Astrocyte of the spinal cord (primary cell): ENCODE results near the gene UNC119B.
"Not testable (repeated sequence)": the region's sequence is repeated elsewhere in the genome, so short reads cannot be mapped to it uniquely, and the experiment has no call there.

Experiments
- DNase-seq: peaks from one replicate; pipeline ENCODE4 v3.0.0; 2011; ENCODE audit warnings: low read depth, low spot score
- H3K4me3 ChIP-seq: 2 replicates; pipeline ENCODE4 v1.5.1; 2011; ENCODE audit warnings: low read depth, mild to moderate bottlenecking, low read length, moderate library complexity
- CTCF ChIP-seq: IDR thresholded peaks from 2 replicates; pipeline ENCODE4 v1.5.1; 2012; ENCODE audit warnings: low read depth, mild to moderate bottlenecking, low read length, inconsistent platforms
- in situ Hi-C: cut with HindIII; loops from 2 replicates; pipeline ENCODE4 v1.10.0; 2017; ENCODE audit warnings: low sequenced_read_pairs

Gene UNC119B

GRCh38 chr12:120668868-120669840, 41.1 kb upstream of the UNC119B start:
- in situ Hi-C loops = no loop called here
- TF ChIP-seq CTCF = no peak
- no peak for DNase-seq
- no peak overlapping the region for H3K4me3 ChIP-seq

- DNase-seq, in situ Hi-C loops, H3K4me3 ChIP-seq: not testable (repeated sequence)
Measured at GRCh38 chr12:120670237-120670636, 40.0 kb upstream of the UNC119B start.

GRCh38 chr12:120670667-120671066, 39.6 kb upstream of the UNC119B start:
- in situ Hi-C loops = no loop called here
- no peak overlapping the region for H3K4me3 ChIP-seq
- no peak for DNase-seq
- no peak for TF ChIP-seq CTCF

- H3K4me3 ChIP-seq = no peak overlapping the region
- TF ChIP-seq CTCF = no peak
- no peak for DNase-seq
- in situ Hi-C loops = no loop called here
Measured at GRCh38 chr12:120674097-120674636, 36.1 kb upstream of the UNC119B start.

GRCh38 chr12:120677765-120678473, 32.3 kb upstream of the UNC119B start:
- TF ChIP-seq CTCF = no peak
- H3K4me3 ChIP-seq = no peak overlapping the region
- peak; percentile 17 for DNase-seq
- in situ Hi-C loops = no loop called here

GRCh38 chr12:120678572-120678971, 31.7 kb upstream of the UNC119B start:
- no peak for TF ChIP-seq CTCF
- H3K4me3 ChIP-seq = no peak overlapping the region
- no peak for DNase-seq
- in situ Hi-C loops = no loop called here
